GM23248 (cell line): ENCODE results near the gene MYO10.

Experiments used
- EZH2 ChIP-seq: fragments of 200-600 bp; sonication (generic); IDR thresholded peaks from 2 replicates; pipeline ENCODE4 v1.6.1; 2018; ENCODE audit warnings: antibody characterized with exemption, mild to moderate bottlenecking; ENCODE audit not compliant: insufficient read depth, poor library complexity, severe bottlenecking
- EZH2phosphoT487 ChIP-seq: fragments of 200-600 bp; sonication (generic); IDR thresholded peaks from 2 replicates; pipeline ENCODE4 v1.6.1; 2018; ENCODE audit warnings: antibody characterized with exemption, moderate library complexity, mild to moderate bottlenecking, low read depth; ENCODE audit not compliant: insufficient read depth

DNA sequence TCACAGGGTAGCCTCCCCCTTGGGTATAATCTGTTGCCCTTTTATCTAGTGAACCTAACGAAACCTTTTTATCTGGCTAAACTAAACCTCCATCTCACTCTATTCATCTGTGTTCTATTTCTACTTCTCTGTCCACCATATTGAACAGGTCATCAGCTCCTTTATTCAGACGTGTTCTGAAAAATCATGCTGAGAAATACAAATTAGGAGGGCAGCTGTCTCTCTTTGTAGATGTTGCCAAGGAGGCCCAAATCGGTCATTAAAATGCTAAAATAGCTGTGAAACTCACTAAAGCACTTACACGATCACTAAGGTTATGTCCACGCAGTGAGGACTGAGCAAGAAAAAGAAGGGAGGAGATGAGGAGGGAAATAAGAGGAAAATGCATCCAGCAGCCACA, 203.7 kb downstream of the MYO10 start:
- TF ChIP-seq EZH2: no peak
- no peak for TF ChIP-seq EZH2phosphoT487
